Transverse colon (tissue), 4 donors: ENCODE data around the gene SRM.
"Not testable (repeated sequence)": the region's sequence is repeated elsewhere in the genome, so short reads cannot be mapped to it uniquely, and the experiment has no call there.

Experiments used
- POLR2A ChIP-seq: fragments of 450-650 bp; IDR thresholded peaks from one replicate; pipeline ENCODE4 v1.6.1; 2016; ENCODE audit warnings: antibody characterized with exemption, mild to moderate bottlenecking, moderate library complexity
- POLR2AphosphoS5 ChIP-seq, 3 donors: sonication (generic); formaldehyde crosslinking; IDR thresholded peaks; one replicate each; pipeline ENCODE4 v1.6.1; 2016; ENCODE audit warnings: antibody characterized with exemption in 3 of 3
- TF ChIP-seq, protein P1 (sequence below), 5 experiments: fragments of 200-600 bp in 3 of 5; fragments of 450-650 bp in 2 of 5; sonication (generic) in 3 of 5; IDR thresholded peaks; 1 replicate in 2 of 5; 2 replicates in 3 of 5; pipeline ENCODE4 v1.5.1; 2016 to 2017; ENCODE audit warnings: antibody characterized with exemption in 5 of 5, inconsistent platforms in 3 of 5, mild to moderate bottlenecking in 2 of 5, moderate library complexity in 1 of 5

DNA sequence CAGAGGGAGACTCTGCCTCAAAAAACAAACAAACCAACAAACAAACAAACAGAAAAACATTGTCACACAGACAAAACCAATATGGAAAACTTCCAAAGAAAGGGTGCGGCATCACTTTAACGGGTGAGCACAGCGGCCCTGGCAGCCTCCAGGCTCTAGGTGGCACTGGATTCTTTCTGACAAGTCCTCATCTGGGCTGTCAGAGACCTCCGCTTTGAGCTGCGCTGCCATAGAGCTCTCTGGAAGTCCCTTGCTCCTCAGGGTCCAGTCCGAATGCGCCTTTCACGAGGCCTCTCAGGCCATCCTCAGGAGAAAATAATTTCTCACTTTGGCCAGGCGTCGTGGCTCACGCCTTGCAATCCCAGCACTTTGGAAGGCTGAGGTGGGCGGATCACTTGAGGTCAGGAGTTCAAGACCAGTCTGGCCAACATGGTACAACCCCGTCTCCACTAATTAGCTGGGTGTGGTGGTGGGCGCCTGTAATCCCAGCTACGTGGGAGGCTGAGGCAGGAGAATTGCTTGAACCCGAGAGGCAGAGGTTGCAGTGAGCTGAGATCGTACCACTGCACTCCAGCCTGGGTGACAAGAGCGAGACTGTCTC lies 4.2 kb upstream of the SRM start:
- TF ChIP-seq, protein P1, sequence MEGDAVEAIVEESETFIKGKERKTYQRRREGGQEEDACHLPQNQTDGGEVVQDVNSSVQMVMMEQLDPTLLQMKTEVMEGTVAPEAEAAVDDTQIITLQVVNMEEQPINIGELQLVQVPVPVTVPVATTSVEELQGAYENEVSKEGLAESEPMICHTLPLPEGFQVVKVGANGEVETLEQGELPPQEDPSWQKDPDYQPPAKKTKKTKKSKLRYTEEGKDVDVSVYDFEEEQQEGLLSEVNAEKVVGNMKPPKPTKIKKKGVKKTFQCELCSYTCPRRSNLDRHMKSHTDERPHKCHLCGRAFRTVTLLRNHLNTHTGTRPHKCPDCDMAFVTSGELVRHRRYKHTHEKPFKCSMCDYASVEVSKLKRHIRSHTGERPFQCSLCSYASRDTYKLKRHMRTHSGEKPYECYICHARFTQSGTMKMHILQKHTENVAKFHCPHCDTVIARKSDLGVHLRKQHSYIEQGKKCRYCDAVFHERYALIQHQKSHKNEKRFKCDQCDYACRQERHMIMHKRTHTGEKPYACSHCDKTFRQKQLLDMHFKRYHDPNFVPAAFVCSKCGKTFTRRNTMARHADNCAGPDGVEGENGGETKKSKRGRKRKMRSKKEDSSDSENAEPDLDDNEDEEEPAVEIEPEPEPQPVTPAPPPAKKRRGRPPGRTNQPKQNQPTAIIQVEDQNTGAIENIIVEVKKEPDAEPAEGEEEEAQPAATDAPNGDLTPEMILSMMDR (IDR thresholded peaks at IDR 0.05), result not testable (repeated sequence)
- TF ChIP-seq POLR2AphosphoS5 (IDR thresholded peaks at IDR 0.05); POLR2A: not testable (repeated sequence)
